Measurements from ENCODE around the gene QSER1. TPM values are rescaled to one million over a fixed set of nuclear protein-coding genes. Genes with fewer than 3 reads are reported as not detected.
A peak's percentile ranks its signal among the peaks of the same experiment; 100 is the strongest.

Gene QSER1
- total and polyA plus RNA-seq, 2 donors (not counting 1 experiment from before 2014, with no cell fraction given): 9.6 to 17.2 TPM

- peak overlapping the region; percentile 76 for H3K4me2 ChIP-seq (ENCODE audit: extremely low read depth, insufficient read depth, low read length)
- no peak overlapping the region for H3K27ac ChIP-seq (ENCODE audit: insufficient read depth, low read length)
- no peaks in the 10 kb centered on the region for H3K27me3 ChIP-seq (ENCODE audit: control insufficient read depth, insufficient read depth, low read length)
- no peaks in the 10 kb centered on the region for H4K20me1 ChIP-seq (ENCODE audit: control insufficient read depth, extremely low read depth, insufficient read depth, low read length)
- TF ChIP-seq, protein P1, sequence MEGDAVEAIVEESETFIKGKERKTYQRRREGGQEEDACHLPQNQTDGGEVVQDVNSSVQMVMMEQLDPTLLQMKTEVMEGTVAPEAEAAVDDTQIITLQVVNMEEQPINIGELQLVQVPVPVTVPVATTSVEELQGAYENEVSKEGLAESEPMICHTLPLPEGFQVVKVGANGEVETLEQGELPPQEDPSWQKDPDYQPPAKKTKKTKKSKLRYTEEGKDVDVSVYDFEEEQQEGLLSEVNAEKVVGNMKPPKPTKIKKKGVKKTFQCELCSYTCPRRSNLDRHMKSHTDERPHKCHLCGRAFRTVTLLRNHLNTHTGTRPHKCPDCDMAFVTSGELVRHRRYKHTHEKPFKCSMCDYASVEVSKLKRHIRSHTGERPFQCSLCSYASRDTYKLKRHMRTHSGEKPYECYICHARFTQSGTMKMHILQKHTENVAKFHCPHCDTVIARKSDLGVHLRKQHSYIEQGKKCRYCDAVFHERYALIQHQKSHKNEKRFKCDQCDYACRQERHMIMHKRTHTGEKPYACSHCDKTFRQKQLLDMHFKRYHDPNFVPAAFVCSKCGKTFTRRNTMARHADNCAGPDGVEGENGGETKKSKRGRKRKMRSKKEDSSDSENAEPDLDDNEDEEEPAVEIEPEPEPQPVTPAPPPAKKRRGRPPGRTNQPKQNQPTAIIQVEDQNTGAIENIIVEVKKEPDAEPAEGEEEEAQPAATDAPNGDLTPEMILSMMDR (conservative IDR thresholded peaks at IDR 0.05 in 1 of 2, IDR thresholded peaks at IDR 0.05 in 1 of 2; ENCODE audit: low read depth in 1 of 2, low read length in 2 of 2): no peak
- TF ChIP-seq EZH2 (IDR thresholded peaks at IDR 0.05; ENCODE audit: low read length, missing control alignments): no peak
- no peaks in the 10 kb centered on the region for H3K36me3 ChIP-seq (ENCODE audit: control insufficient read depth, insufficient read depth, low read length)
- no peak overlapping the region for H2AFZ ChIP-seq (ENCODE audit: low read length)
- H3K9ac ChIP-seq (ENCODE audit: insufficient read depth, low read length): no peak overlapping the region
- H3K79me2 ChIP-seq (ENCODE audit: control insufficient read depth, insufficient read depth, low read length): peaks cover 3% of the 10 kb centered on the region
- H3K9me3 ChIP-seq (ENCODE audit: control insufficient read depth, insufficient read depth, low read depth, low read length): no peaks in the 10 kb centered on the region
- H3K4me1 ChIP-seq (ENCODE audit: control insufficient read depth, extremely low read depth, insufficient read depth, low read length): no peaks in the 10 kb centered on the region
- peak overlapping the region; percentile 41 to 76 (median 64) for H3K4me3 ChIP-seq (replicated peaks in 1 of 4; ENCODE audit: control extremely low read depth in 1 of 4, insufficient read depth in 1 of 4, low read depth in 3 of 4, low read length in 4 of 4)
- DNase-seq (ENCODE audit: low read depth in 2 of 2): no peak
Observed at GRCh38 chr11:33016654-33017053, 124.0 kb downstream of the QSER1 start.

- peak overlapping the region; percentile 76 for H3K4me2 ChIP-seq (ENCODE audit: extremely low read depth, insufficient read depth, low read length)
- no peaks in the 10 kb centered on the region for H3K27me3 ChIP-seq (ENCODE audit: control insufficient read depth, insufficient read depth, low read length)
- H3K4me3 ChIP-seq (replicated peaks in 1 of 4; ENCODE audit: control extremely low read depth in 1 of 4, insufficient read depth in 1 of 4, low read depth in 3 of 4, low read length in 4 of 4): no peak overlapping the region
- H4K20me1 ChIP-seq (ENCODE audit: control insufficient read depth, extremely low read depth, insufficient read depth, low read length): no peaks in the 10 kb centered on the region
- H3K27ac ChIP-seq (ENCODE audit: insufficient read depth, low read length): no peak overlapping the region
- no peak overlapping the region for H3K9ac ChIP-seq (ENCODE audit: insufficient read depth, low read length)
- H3K4me1 ChIP-seq (ENCODE audit: control insufficient read depth, extremely low read depth, insufficient read depth, low read length): no peaks in the 10 kb centered on the region
- H3K79me2 ChIP-seq (ENCODE audit: control insufficient read depth, insufficient read depth, low read length): peaks cover 3% of the 10 kb centered on the region
- no peak for DNase-seq (ENCODE audit: low read depth in 2 of 2)
- no peak overlapping the region for H2AFZ ChIP-seq (ENCODE audit: low read length)
- no peaks in the 10 kb centered on the region for H3K9me3 ChIP-seq (ENCODE audit: control insufficient read depth, insufficient read depth, low read depth, low read length)
- H3K36me3 ChIP-seq (ENCODE audit: control insufficient read depth, insufficient read depth, low read length): no peaks in the 10 kb centered on the region
- TF ChIP-seq, protein P1 (conservative IDR thresholded peaks at IDR 0.05 in 1 of 2, IDR thresholded peaks at IDR 0.05 in 1 of 2; ENCODE audit: low read depth in 1 of 2, low read length in 2 of 2): no peak
- TF ChIP-seq EZH2 (IDR thresholded peaks at IDR 0.05; ENCODE audit: low read length, missing control alignments): no peak
Observed at GRCh38 chr11:33017478-33017877, 124.9 kb downstream of the QSER1 start.

DNA sequence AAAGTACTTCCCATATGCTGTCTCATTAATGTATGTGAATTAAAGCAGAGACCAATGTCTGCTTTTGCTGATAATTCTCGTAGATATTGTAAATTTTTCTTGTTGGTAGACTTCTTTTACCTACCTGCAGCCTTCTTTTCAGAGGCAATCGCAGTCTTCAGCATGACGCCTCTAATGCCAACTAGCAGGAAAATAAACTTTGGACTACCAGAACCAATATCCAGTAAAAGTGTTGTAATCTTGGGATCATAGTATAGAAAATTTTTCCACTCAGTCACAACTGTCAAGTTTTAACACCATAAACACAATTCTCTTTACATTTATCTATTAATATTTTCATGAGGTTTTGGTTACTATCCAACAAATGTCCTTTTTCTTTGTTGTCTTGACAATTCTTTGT is 125.4 kb downstream of the QSER1 start:
- TF ChIP-seq EZH2 (IDR thresholded peaks at IDR 0.05; ENCODE audit: low read length, missing control alignments): no peak
- TF ChIP-seq, protein P1 (conservative IDR thresholded peaks at IDR 0.05 in 1 of 2, IDR thresholded peaks at IDR 0.05 in 1 of 2; ENCODE audit: low read depth in 1 of 2, low read length in 2 of 2): no peak
- Histone ChIP-seq H3K79me2 (ENCODE audit: control insufficient read depth, insufficient read depth, low read length) (peaks cover 3% of the 10 kb centered on the region), H3K4me1 (ENCODE audit: control insufficient read depth, extremely low read depth, insufficient read depth, low read length) (no peaks in the 10 kb centered on the region), H4K20me1 (ENCODE audit: control insufficient read depth, extremely low read depth, insufficient read depth, low read length) (no peaks in the 10 kb centered on the region), H3K27me3 (ENCODE audit: control insufficient read depth, insufficient read depth, low read length) (no peaks in the 10 kb centered on the region), H3K36me3 (ENCODE audit: control insufficient read depth, insufficient read depth, low read length) (no peaks in the 10 kb centered on the region), H3K4me3 (replicated peaks in 1 of 4; ENCODE audit: control extremely low read depth in 1 of 4, insufficient read depth in 1 of 4, low read depth in 3 of 4, low read length in 4 of 4) (no peak overlapping the region), H3K9ac (ENCODE audit: insufficient read depth, low read length) (no peak overlapping the region), H3K27ac (ENCODE audit: insufficient read depth, low read length) (no peak overlapping the region), H3K9me3 (ENCODE audit: control insufficient read depth, insufficient read depth, low read depth, low read length) (no peaks in the 10 kb centered on the region), H2AFZ (ENCODE audit: low read length) (no peak overlapping the region), H3K4me2 (ENCODE audit: extremely low read depth, insufficient read depth, low read length) (no peak overlapping the region)
- no peak for DNase-seq (ENCODE audit: low read depth in 2 of 2)
